Activated T-helper 1 cell treated with anti-CD3 and anti-CD28 coated beads, Interleukin-12 subunit alpha, Interleukin-12 subunit beta, Interleukin-2, Interleukin-4 antibody, amounts not matched to agents 30 ng/mL and 10 ng/mL and 1 ng/mL, durations not matched to agents 14 hours and 24 hours and 36 hours (primary cell): Measurements from ENCODE around the gene TMEM259. TPM values are rescaled to one million over a fixed set of nuclear protein-coding genes. Genes with fewer than 3 reads are reported as not detected.

Experiments
- DNase-seq: peaks from one replicate; pipeline ENCODE4 v3.0.0; 2021; ENCODE audit warnings: low spot score
- H3K27ac Mint-ChIP-seq: one replicate; pipeline ENCODE4 v1.8.0; 2021; ENCODE audit warnings: mild to moderate bottlenecking, mixed read lengths
- H3K27me3 Mint-ChIP-seq: one replicate; pipeline ENCODE4 v1.8.0; 2022; ENCODE audit warnings: mild to moderate bottlenecking, moderate library complexity, mixed read lengths; ENCODE audit not compliant: insufficient read depth
- H3K36me3 Mint-ChIP-seq: one replicate; pipeline ENCODE4 v1.8.0; 2021; ENCODE audit warnings: low read depth, mixed read lengths
- H3K4me1 Mint-ChIP-seq: one replicate; pipeline ENCODE4 v1.8.0; 2021; ENCODE audit warnings: low read depth, mixed read lengths
- H3K4me3 Mint-ChIP-seq: one replicate; pipeline ENCODE4 v1.8.0; 2021; ENCODE audit warnings: mild to moderate bottlenecking, moderate library complexity, mixed read lengths
- H3K9me3 Mint-ChIP-seq: one replicate; pipeline ENCODE4 v1.8.0; 2021; ENCODE audit warnings: mixed read lengths
- intact Hi-C: fragments of 100-400 bp; cut with micrococcal nuclease; formaldehyde crosslinking; loops from one replicate; pipeline ENCODE4 v1.15.1; 2024
- total RNA-seq: library from RNA; stranded (reverse); gene quantifications from 2 replicates; pipeline ENCODE4 v1.2.3, GENCODE V29; 2022

TMEM259 gene
- total RNA-seq, 1 donor from 2014 or later, result 162 TPM

GRCh38 chr19:1006711-1007398 lies 14.1 kb downstream of the TMEM259 start:
- peaks cover 4% of the 10 kb centered on the region for H3K36me3 Mint-ChIP-seq
- no peaks in the 10 kb centered on the region for H3K4me1 Mint-ChIP-seq
- H3K9me3 Mint-ChIP-seq, result no peaks in the 10 kb centered on the region
- peaks cover 2% of the 10 kb centered on the region for H3K27me3 Mint-ChIP-seq
- intact Hi-C loops, result no loop called here
- no peak for DNase-seq
- no peak overlapping the region for H3K4me3 Mint-ChIP-seq
- no peak overlapping the region for H3K27ac Mint-ChIP-seq

GRCh38 chr19:1004803-1005664 lies 15.9 kb downstream of the TMEM259 start:
- peaks cover 4% of the 10 kb centered on the region for H3K36me3 Mint-ChIP-seq
- no peak for DNase-seq
- no peaks in the 10 kb centered on the region for H3K9me3 Mint-ChIP-seq
- no peaks in the 10 kb centered on the region for H3K4me1 Mint-ChIP-seq
- no peak overlapping the region for H3K27ac Mint-ChIP-seq
- H3K4me3 Mint-ChIP-seq, result no peak overlapping the region
- H3K27me3 Mint-ChIP-seq, result peaks cover 8% of the 10 kb centered on the region
- intact Hi-C loops, result no loop called here

GRCh38 chr19:1004204-1004802 lies 16.6 kb downstream of the TMEM259 start:
- peaks cover 13% of the 10 kb centered on the region for H3K27me3 Mint-ChIP-seq
- H3K36me3 Mint-ChIP-seq, result peaks cover 2% of the 10 kb centered on the region

GRCh38 chr19:1003283-1003682 lies 17.6 kb downstream of the TMEM259 start:
- Mint-ChIP-seq H3K27me3 (peaks cover 20% of the 10 kb centered on the region), H3K4me3 (no peak overlapping the region), H3K36me3 (peaks cover under 1% of the 10 kb centered on the region), H3K4me1 (peaks cover 5% of the 10 kb centered on the region), H3K27ac (no peak overlapping the region), H3K9me3 (no peaks in the 10 kb centered on the region)
- intact Hi-C loops, result no loop called here
- DNase-seq, result no peak

More at GRCh38 chr19:1004204-1004802, 16.6 kb downstream of the TMEM259 start:
- no peaks in the 10 kb centered on the region for H3K9me3 Mint-ChIP-seq
- DNase-seq, result no peak
- peaks cover 2% of the 10 kb centered on the region for H3K4me1 Mint-ChIP-seq
- intact Hi-C loops, result no loop called here
- H3K4me3 Mint-ChIP-seq, result no peak overlapping the region
- no peak overlapping the region for H3K27ac Mint-ChIP-seq

- Mint-ChIP-seq H3K4me3 (no peak overlapping the region), H3K27me3 (peaks cover 25% of the 10 kb centered on the region), H3K4me1 (peaks cover 5% of the 10 kb centered on the region), H3K27ac (no peak overlapping the region), H3K9me3 (no peaks in the 10 kb centered on the region), H3K36me3 (no peaks in the 10 kb centered on the region)
- intact Hi-C loops, result no loop called here
- no peak for DNase-seq
Observed at GRCh38 chr19:1002600-1002999, 18.3 kb downstream of the TMEM259 start.

GRCh38 chr19:1001538-1002166 lies 19.3 kb downstream of the TMEM259 start:
- Mint-ChIP-seq H3K36me3 (no peaks in the 10 kb centered on the region), H3K27me3 (peaks cover 33% of the 10 kb centered on the region), H3K27ac (no peak overlapping the region), H3K9me3 (no peaks in the 10 kb centered on the region), H3K4me1 (peaks cover 5% of the 10 kb centered on the region), H3K4me3 (no peak overlapping the region)
- DNase-seq, result peak; percentile 58
- intact Hi-C loops, result loop anchor here (1.0 to 2.0 kb wide), 3 partner anchors 80 to 231 kb away; no protein-coding TSS in a partner anchor

GRCh38 chr19:1000591-1001537 lies 20.1 kb downstream of the TMEM259 start:
- H3K9me3 Mint-ChIP-seq, result no peaks in the 10 kb centered on the region
- H3K36me3 Mint-ChIP-seq, result no peaks in the 10 kb centered on the region
- no peak for DNase-seq
- no peak overlapping the region for H3K27ac Mint-ChIP-seq
- peaks cover 38% of the 10 kb centered on the region for H3K27me3 Mint-ChIP-seq
- H3K4me1 Mint-ChIP-seq, result peaks cover 5% of the 10 kb centered on the region
- intact Hi-C loops, result loop anchor here (1.0 to 2.0 kb wide), 3 partner anchors 80 to 230 kb away; no protein-coding TSS in a partner anchor
- H3K4me3 Mint-ChIP-seq, result no peak overlapping the region

- Mint-ChIP-seq H3K9me3 (no peaks in the 10 kb centered on the region), H3K4me3 (peak within 1 kb of the TSS; percentile 47), H3K27me3 (peaks cover 38% of the 10 kb centered on the region), H3K4me1 (peaks cover 5% of the 10 kb centered on the region), H3K27ac (no peak within 1 kb of the TSS), H3K36me3 (no peaks in the 10 kb centered on the region)
- peak; percentile 43 for DNase-seq
- intact Hi-C loops, result loop anchor here (2.0 kb wide), 2 partner anchors 137 to 229 kb away; no protein-coding TSS in a partner anchor
Observed at GRCh38 chr19:1000095-1000494, 20.8 kb downstream of the TMEM259 start, which contains the start of gene GRIN3B. GRIN3B (plus strand) TSS chr19:1000419; CDS start chr19:1000438, 19 bp downstream.

GRCh38 chr19:999379-999719 lies 21.6 kb downstream of the TMEM259 start:
- DNase-seq, result no peak
- Mint-ChIP-seq H3K4me1 (peaks cover 5% of the 10 kb centered on the region), H3K27me3 (peaks cover 38% of the 10 kb centered on the region), H3K27ac (no peak overlapping the region), H3K4me3 (peak overlapping the region; percentile 47), H3K36me3 (no peaks in the 10 kb centered on the region), H3K9me3 (no peaks in the 10 kb centered on the region)
- intact Hi-C loops, result no loop called here

GRCh38 chr19:998064-998463 lies 22.9 kb downstream of the TMEM259 start:
- Mint-ChIP-seq H3K4me1 (peaks cover 5% of the 10 kb centered on the region), H3K36me3 (peaks cover 4% of the 10 kb centered on the region), H3K27me3 (peaks cover 38% of the 10 kb centered on the region), H3K4me3 (no peak overlapping the region), H3K27ac (no peak overlapping the region), H3K9me3 (no peaks in the 10 kb centered on the region)
- intact Hi-C loops, result no loop called here
- no peak for DNase-seq

GRCh38 chr19:996051-996838 lies 24.7 kb downstream of the TMEM259 start:
- intact Hi-C loops, result no loop called here
- H3K27ac Mint-ChIP-seq, result no peak overlapping the region
- peaks cover 5% of the 10 kb centered on the region for H3K4me1 Mint-ChIP-seq
- peaks cover 6% of the 10 kb centered on the region for H3K36me3 Mint-ChIP-seq
- DNase-seq, result peak; percentile 69
- no peaks in the 10 kb centered on the region for H3K9me3 Mint-ChIP-seq
- H3K27me3 Mint-ChIP-seq, result peaks cover 33% of the 10 kb centered on the region
- peak overlapping the region; percentile 47 for H3K4me3 Mint-ChIP-seq
